DMS114 treated with DMSO at 0.1 percent for 48 hours (cell line): Measurements from ENCODE around the gene GMEB2.

Experiments used
- DNase-seq: peaks from one replicate; lab custom pipeline; 2025; ENCODE audit not compliant: unreplicated experiment; lab: John Stamatoyannopoulos, UW

The GMEB2 gene

GRCh38 chr20:63547725-63548480 is 79.0 kb downstream of the GMEB2 start, which contains the start of gene SRMS:
Gene SRMS (minus strand): TSS chr20:63547749. CDS start chr20:63547463, 286 bp downstream.
- no peak for DNase-seq

GRCh38 chr20:63546956-63547724 is 79.8 kb downstream of the GMEB2 start:
- no peak for DNase-seq

GRCh38 chr20:63546256-63546955 is 80.5 kb downstream of the GMEB2 start:
- no peak for DNase-seq

- DNase-seq: no peak
These were observed 81.1 kb downstream of the GMEB2 start for GRCh38 chr20:63545814-63546213.

GRCh38 chr20:63544958-63545516 is 81.9 kb downstream of the GMEB2 start:
- no peak for DNase-seq

GRCh38 chr20:63544241-63544957 is 82.5 kb downstream of the GMEB2 start:
- no peak for DNase-seq

GRCh38 chr20:63543733-63544132 is 83.2 kb downstream of the GMEB2 start:
- DNase-seq: no peak

- no peak for DNase-seq
These were observed 83.8 kb downstream of the GMEB2 start for GRCh38 chr20:63543131-63543530.

- no peak for DNase-seq
These were observed 84.2 kb downstream of the GMEB2 start for GRCh38 chr20:63542696-63543095.

GRCh38 chr20:63542031-63542559 is 84.8 kb downstream of the GMEB2 start:
- no peak for DNase-seq

GRCh38 chr20:63541371-63541770 is 85.5 kb downstream of the GMEB2 start:
- no peak for DNase-seq

- DNase-seq: no peak
These were observed 86.3 kb downstream of the GMEB2 start for GRCh38 chr20:63540417-63541186.

- no peak for DNase-seq
These were observed 87.2 kb downstream of the GMEB2 start for GRCh38 chr20:63539441-63540370.

- no peak for DNase-seq
These were observed 87.8 kb downstream of the GMEB2 start for GRCh38 chr20:63539092-63539430.

- DNase-seq: no peak
These were observed 88.5 kb downstream of the GMEB2 start for GRCh38 chr20:63538204-63539091.
